K562 (cell line): ENCODE measurements around the gene COQ8B. TPM values are rescaled to one million over a fixed set of nuclear protein-coding genes. Genes with fewer than 3 reads are reported as not detected.

ENCODE experiments used
- HDAC3 ChIP-seq: fragments of 450-650 bp; IDR thresholded peaks from 2 replicates; pipeline ENCODE4 v1.6.1; 2018; ENCODE audit warnings: borderline replicate concordance, mild to moderate bottlenecking, moderate library complexity; ENCODE audit not compliant: partially characterized antibody
- MBD2 ChIP-seq: sonication (generic); IDR thresholded peaks from 2 replicates; pipeline ENCODE4 v1.6.1; 2016; ENCODE audit warnings: low read depth, borderline replicate concordance
- MTF1 ChIP-seq: fragments of 250-450 bp; sonication (Bioruptor Pico); IDR thresholded peaks from 2 replicates; pipeline ENCODE4 v1.9.0; 2021; ENCODE audit warnings: moderate library complexity, mild to moderate bottlenecking, inconsistent platforms, borderline replicate concordance
- NBN ChIP-seq: fragments of 450-650 bp; IDR thresholded peaks from 2 replicates; pipeline ENCODE4 v1.6.1; 2016; ENCODE audit warnings: low read depth, mild to moderate bottlenecking
- PHTF2 ChIP-seq: fragments of 250-450 bp; sonication (Bioruptor Pico); IDR thresholded peaks from 2 replicates; pipeline ENCODE4 v1.5.0; 2021; ENCODE audit warnings: mild to moderate bottlenecking
- PTBP1 ChIP-seq: fragments of 200-400 bp; formaldehyde crosslinking; IDR thresholded peaks from 2 replicates; pipeline ENCODE4 v1.6.1; 2017; ENCODE audit warnings: low read depth, low read length
- REST ChIP-seq, 2 experiments: fragments of 450-650 bp; formaldehyde crosslinking in 1 of 2; IDR thresholded peaks; 2 replicates each; pipeline versions ENCODE4 v1.4.0 to v1.6.1; 2014 to 2020; ENCODE audit warnings: mild to moderate bottlenecking in 2 of 2, borderline replicate concordance in 1 of 2, low read depth in 1 of 2
- SIX5 ChIP-seq, 2 experiments: IDR thresholded peaks; 2 replicates each; pipeline ENCODE4 v1.6.1; 2011; ENCODE audit warnings: low read length in 2 of 2, borderline replicate concordance in 1 of 2, low read depth in 1 of 2, mild to moderate bottlenecking in 1 of 2, moderate library complexity in 1 of 2; ENCODE audit not compliant: insufficient read depth in 1 of 2
- VEZF1 ChIP-seq: fragments of 200-800 bp; sonication (Bioruptor generic); IDR thresholded peaks from 2 replicates; pipeline ENCODE4 v1.6.1; 2017; ENCODE audit warnings: missing genetic modification characterization, missing compliant biosample characterization
- ZFP91 ChIP-seq: sonication (generic); formaldehyde crosslinking; IDR thresholded peaks from 2 replicates; pipeline ENCODE4 v1.8.0; 2022; ENCODE audit warnings: mild to moderate bottlenecking, missing genetic modification reagents
- ZNF23 ChIP-seq: fragments of 250-450 bp; sonication (Bioruptor Pico); IDR thresholded peaks from 2 replicates; pipeline ENCODE4 v1.4.0; 2020; ENCODE audit warnings: mild to moderate bottlenecking
- ZNF639 ChIP-seq, 2 experiments: fragments of 200-800 bp in 1 of 2; sonication (Bioruptor generic) in 1 of 2; sonication (generic) in 1 of 2; formaldehyde crosslinking in 1 of 2; IDR thresholded peaks in 1 of 2; conservative IDR thresholded peaks in 1 of 2; 2 replicates each; pipeline versions ENCODE4 v1.5.0 to v1.6.1; 2016 to 2020; ENCODE audit warnings: missing compliant biosample characterization in 1 of 2, missing genetic modification characterization in 1 of 2, missing genetic modification reagents in 1 of 2
- polyA plus RNA-seq, 8 experiments: library from polyadenylated mRNA; depleted of rRNA in 4 of 8; stranded (reverse) in 5 of 8; unstranded in 3 of 8; fragments of >200 nt; fragmentation: Nextera tagmentation in 2 of 8; fragmentation: Illumina TruSeq in 1 of 8; extraction: Ambion mirVana in 2 of 8; extraction: Trizol in 1 of 8; gene quantifications; 2 replicates each; pipeline versions ENCODE4 v1.2.1 to v1.2.3, GENCODE V29; 2011 to 2014; ENCODE audit warnings: inconsistent platforms in 1 of 8, missing spikeins in 1 of 8
- total RNA-seq, 7 experiments: library from RNA; depleted of rRNA in 6 of 7; stranded (reverse); fragments of >200 nt in 6 of 7; fragmentation: Illumina TruSeq in 2 of 7; extraction: Trizol in 2 of 7; gene quantifications; 2 replicates each; pipeline versions ENCODE4 v1.2.1 to v1.2.3, GENCODE V29; 2011 to 2021; ENCODE audit warnings: low replicate concordance in 1 of 7

Gene COQ8B
- total and polyA plus RNA-seq, 9 of the 15 experiments (the other 6 are each of a cell fraction or from before 2014, with no cell fraction given) = 0.41 to 32.3 (median 12.9) TPM

- TF ChIP-seq NBN = peak; percentile 69; the same call in 1 of the 2 replicates
- TF ChIP-seq VEZF1 (CRISPR knock-in tag) = peak; percentile 92
- TF ChIP-seq REST (IDR thresholded peaks at IDR 0.05; ENCODE audit: borderline replicate concordance) = no peak
- TF ChIP-seq REST (CRISPR knock-in tag; IDR thresholded peaks at IDR 0.05; ENCODE audit: low read depth) = 0 out of 2 replicates have a peak, but pooled peaks have one; percentile 35
- TF ChIP-seq ZFP91 (CRISPR knock-in tag) = no peak
- peak in 1 of 2 experiments; percentile 81; a peak in 1 of 4 replicates for TF ChIP-seq ZNF639 (CRISPR knock-in tag; conservative IDR thresholded peaks at IDR 0.05 in 1 of 2, IDR thresholded peaks at IDR 0.05 in 1 of 2)
- no peak for TF ChIP-seq PTBP1
- no peak for TF ChIP-seq HDAC3
- no peak for TF ChIP-seq ZNF23 (CRISPR knock-in tag)
- 0 out of 2 replicates have a peak, but pooled peaks have one; percentile 30 for TF ChIP-seq MTF1
- TF ChIP-seq MBD2 = 0 out of 2 replicates have a peak, but pooled peaks have one; percentile 41
- no peak for TF ChIP-seq PHTF2 (CRISPR knock-in tag)
- no peak for TF ChIP-seq SIX5 (IDR thresholded peaks at IDR 0.05; ENCODE audit: borderline replicate concordance in 1 of 2, insufficient read depth in 1 of 2, low read depth in 1 of 2, low read length in 2 of 2)
Measured at GRCh38 chr19:40690693-40691420, 25.8 kb downstream of the COQ8B start (continued).
